HepG2 (cell line): Measurements from ENCODE around the gene UBC. TPM values are rescaled to one million over a fixed set of nuclear protein-coding genes. Genes with fewer than 3 reads are reported as not detected.

Experiments
- AFF4 ChIP-seq: sonication (generic); formaldehyde crosslinking; IDR thresholded peaks from 2 replicates; pipeline ENCODE4 v1.4.0; 2020; ENCODE audit warnings: missing genetic modification reagents
- CEBPZ ChIP-seq: IDR thresholded peaks from 2 replicates; pipeline ENCODE4 v1.6.1; 2012; ENCODE audit warnings: low read length, improper control_type of control experiment
- E2F1 ChIP-seq: sonication (generic); formaldehyde crosslinking; IDR thresholded peaks from 2 replicates; pipeline ENCODE4 v1.5.0; 2020; ENCODE audit warnings: missing genetic modification reagents
- HDAC2 ChIP-seq: sonication (generic); formaldehyde crosslinking; IDR thresholded peaks from 2 replicates; pipeline ENCODE4 v1.4.0; 2020; ENCODE audit warnings: missing genetic modification reagents
- HIVEP1 ChIP-seq: sonication (generic); formaldehyde crosslinking; IDR thresholded peaks from 2 replicates; pipeline ENCODE4 v1.4.0; 2020; ENCODE audit warnings: mild to moderate bottlenecking, missing genetic modification reagents
- POLR2AphosphoS2 ChIP-seq: IDR thresholded peaks from 2 replicates; pipeline ENCODE4 v1.6.1; 2011; ENCODE audit warnings: low read depth, low read length, improper control_type of control experiment
- RFX1 ChIP-seq: fragments of 450-650 bp; IDR thresholded peaks from 2 replicates; pipeline ENCODE4 v1.6.1; 2017
- SIX1 ChIP-seq: sonication (generic); formaldehyde crosslinking; IDR thresholded peaks from 2 replicates; pipeline ENCODE4 v1.4.0; 2020; ENCODE audit warnings: missing genetic modification reagents, borderline replicate concordance
- TEAD3 ChIP-seq: optimal IDR thresholded peaks from 2 replicates; pipeline ENCODE3; 2016; ENCODE audit warnings: borderline replicate concordance
- TFAP4 ChIP-seq: sonication (generic); IDR thresholded peaks from 2 replicates; pipeline ENCODE4 v1.6.1; 2016; ENCODE audit warnings: low read depth, borderline replicate concordance
- TMF1 ChIP-seq: sonication (generic); formaldehyde crosslinking; IDR thresholded peaks from 2 replicates; pipeline ENCODE4 v1.8.1; 2022; ENCODE audit warnings: low read depth, missing genetic modification reagents
- ZBTB44 ChIP-seq: sonication (generic); formaldehyde crosslinking; IDR thresholded peaks from 2 replicates; pipeline ENCODE4 v1.4.0; 2020; ENCODE audit warnings: missing genetic modification reagents
- ZNF138 ChIP-seq: sonication (generic); formaldehyde crosslinking; IDR thresholded peaks from 2 replicates; pipeline ENCODE4 v1.5.0; 2020; ENCODE audit warnings: mild to moderate bottlenecking, low read depth, missing genetic modification reagents
- ZNF512 ChIP-seq: sonication (generic); formaldehyde crosslinking; IDR thresholded peaks from 2 replicates; pipeline ENCODE4 v1.4.0; 2020; ENCODE audit warnings: mild to moderate bottlenecking, missing genetic modification reagents
- ZNF530 ChIP-seq: sonication (generic); formaldehyde crosslinking; IDR thresholded peaks from 2 replicates; pipeline ENCODE4 v1.5.0; 2020; ENCODE audit warnings: low read depth, mild to moderate bottlenecking, missing genetic modification reagents
- ZNF616 ChIP-seq: sonication (generic); formaldehyde crosslinking; IDR thresholded peaks from 2 replicates; pipeline ENCODE4 v1.5.0; 2020; ENCODE audit warnings: low read depth, mild to moderate bottlenecking, missing genetic modification reagents
- polyA plus RNA-seq, 8 experiments: library from polyadenylated mRNA; depleted of rRNA in 3 of 8; stranded (reverse) in 7 of 8; unstranded in 1 of 8; fragments of >200 nt; fragmentation: Illumina TruSeq in 4 of 8; extraction: Trizol in 4 of 8; gene quantifications; 2 replicates each; pipeline versions ENCODE4 v1.2.1 to v1.2.3, GENCODE V29; 2011 to 2016; ENCODE audit warnings: low read depth in 4 of 8, missing spikeins in 1 of 8, mixed read lengths in 1 of 8; ENCODE audit not compliant: insufficient read depth in 1 of 8
- total RNA-seq, 5 experiments: library from RNA; depleted of rRNA; stranded (reverse); fragments of >200 nt; fragmentation: Illumina TruSeq; extraction: Trizol; gene quantifications; 2 replicates each; pipeline ENCODE4 v1.2.3, GENCODE V29; 2016; ENCODE audit warnings: low read depth in 1 of 5

UBC gene
- total and polyA plus RNA-seq, 2 of the 13 experiments (the other 11 are each of a cell fraction or from before 2014, with no cell fraction given): 805 to 1,432 TPM

- TF ChIP-seq CEBPZ (no peak), SIX1 (CRISPR knock-in tag) (no peak), POLR2AphosphoS2 (peak; percentile 80; the same call in 1 of the 2 replicates), TMF1 (CRISPR knock-in tag) (peak; percentile 52; the same call in 1 of the 2 replicates), HDAC2 (peak; percentile 32), HIVEP1 (CRISPR knock-in tag) (peak; percentile 65; the same call in 1 of the 2 replicates), ZNF530 (CRISPR knock-in tag) (no peak), E2F1 (peak; percentile 20; the same call in 1 of the 2 replicates), ZNF512 (CRISPR knock-in tag) (no peak), RFX1 (no peak), TEAD3 (CRISPR knock-in tag) (peak; percentile 56), ZNF616 (CRISPR knock-in tag) (no peak), ZBTB44 (CRISPR knock-in tag) (no peak), AFF4 (CRISPR knock-in tag) (no peak; the same call in 1 of the 2 replicates), TFAP4 (peak; percentile 65; the same call in 1 of the 2 replicates), ZNF138 (CRISPR knock-in tag) (0 out of 2 replicates have a peak, but pooled peaks have one; percentile 19)
These were observed 25.1 kb upstream of the UBC start (continued) for GRCh38 chr12:124939421-124940142.
